PFSK-1 (cell line): Measurements from ENCODE around the gene MUL1.

Source experiments
- FOXP2 ChIP-seq: optimal IDR thresholded peaks from 2 replicates; pipeline ENCODE3; 2011; ENCODE audit warnings: borderline replicate concordance, control low read depth, inconsistent platforms; ENCODE audit not compliant: insufficient read depth; ENCODE audit errors: extremely low read length, extremely low read depth
- POLR2AphosphoS5 ChIP-seq: IDR thresholded peaks from 2 replicates; pipeline ENCODE4 v1.6.1; 2012; ENCODE audit warnings: low read depth, mild to moderate bottlenecking, control low read depth, low read length, moderate library complexity
- REST ChIP-seq, 2 experiments: IDR thresholded peaks; 2 replicates each; pipeline versions ENCODE4 v1.6.1 to v1.8.0; 2011 to 2012; ENCODE audit warnings: low read depth in 2 of 2, low read length in 2 of 2, control low read depth in 1 of 2, inconsistent platforms in 1 of 2, mild to moderate bottlenecking in 1 of 2, moderate library complexity in 1 of 2; ENCODE audit not compliant: insufficient read depth in 1 of 2
- SIN3A ChIP-seq: IDR thresholded peaks from 2 replicates; pipeline ENCODE4 v1.6.1; 2012; ENCODE audit warnings: mild to moderate bottlenecking, low read length, moderate library complexity, borderline replicate concordance; ENCODE audit not compliant: insufficient read depth
- TAF1 ChIP-seq: IDR thresholded peaks from 2 replicates; pipeline ENCODE4 v1.6.1; 2012; ENCODE audit warnings: low read length, control low read depth, borderline replicate concordance; ENCODE audit not compliant: insufficient read depth

Gene MUL1

GRCh38 chr1:20530306-20530705 is 22.4 kb upstream of the MUL1 start:
- TF ChIP-seq FOXP2: no peak
- no peak for TF ChIP-seq POLR2AphosphoS5
- TF ChIP-seq TAF1: no peak
- no peak for TF ChIP-seq REST (IDR thresholded peaks at IDR 0.05; ENCODE audit: insufficient read depth in 1 of 2, low read depth in 2 of 2, low read length in 2 of 2)
- no peak for TF ChIP-seq SIN3A

- no peak for TF ChIP-seq REST (IDR thresholded peaks at IDR 0.05; ENCODE audit: insufficient read depth in 1 of 2, low read depth in 2 of 2, low read length in 2 of 2)
- no peak for TF ChIP-seq FOXP2
- no peak for TF ChIP-seq POLR2AphosphoS5
- no peak for TF ChIP-seq TAF1
- no peak for TF ChIP-seq SIN3A
Measured at GRCh38 chr1:20528221-20528620, 20.3 kb upstream of the MUL1 start.

- TF ChIP-seq SIN3A: no peak
- TF ChIP-seq TAF1: no peak
- no peak for TF ChIP-seq REST (IDR thresholded peaks at IDR 0.05; ENCODE audit: insufficient read depth in 1 of 2, low read depth in 2 of 2, low read length in 2 of 2)
- no peak for TF ChIP-seq FOXP2
- no peak for TF ChIP-seq POLR2AphosphoS5
Measured at GRCh38 chr1:20526267-20526666, 18.3 kb upstream of the MUL1 start.

GRCh38 chr1:20521960-20522861 is 14.3 kb upstream of the MUL1 start:
- TF ChIP-seq TAF1 (no peak), FOXP2 (no peak), SIN3A (no peak)

- no peak for TF ChIP-seq FOXP2
- no peak for TF ChIP-seq TAF1
- no peak for TF ChIP-seq SIN3A
- TF ChIP-seq POLR2AphosphoS5: no peak
- no peak for TF ChIP-seq REST (IDR thresholded peaks at IDR 0.05; ENCODE audit: insufficient read depth in 1 of 2, low read depth in 2 of 2, low read length in 2 of 2)
Measured at GRCh38 chr1:20511518-20512428, 3.8 kb upstream of the MUL1 start.
